ENCODE results near the gene TRAK1. TPM values are rescaled to one million over a fixed set of nuclear protein-coding genes. Genes with fewer than 3 reads are reported as not detected.

TRAK1 gene
- total RNA-seq, 1 donor from 2014 or later, result 58.4 TPM

DNA sequence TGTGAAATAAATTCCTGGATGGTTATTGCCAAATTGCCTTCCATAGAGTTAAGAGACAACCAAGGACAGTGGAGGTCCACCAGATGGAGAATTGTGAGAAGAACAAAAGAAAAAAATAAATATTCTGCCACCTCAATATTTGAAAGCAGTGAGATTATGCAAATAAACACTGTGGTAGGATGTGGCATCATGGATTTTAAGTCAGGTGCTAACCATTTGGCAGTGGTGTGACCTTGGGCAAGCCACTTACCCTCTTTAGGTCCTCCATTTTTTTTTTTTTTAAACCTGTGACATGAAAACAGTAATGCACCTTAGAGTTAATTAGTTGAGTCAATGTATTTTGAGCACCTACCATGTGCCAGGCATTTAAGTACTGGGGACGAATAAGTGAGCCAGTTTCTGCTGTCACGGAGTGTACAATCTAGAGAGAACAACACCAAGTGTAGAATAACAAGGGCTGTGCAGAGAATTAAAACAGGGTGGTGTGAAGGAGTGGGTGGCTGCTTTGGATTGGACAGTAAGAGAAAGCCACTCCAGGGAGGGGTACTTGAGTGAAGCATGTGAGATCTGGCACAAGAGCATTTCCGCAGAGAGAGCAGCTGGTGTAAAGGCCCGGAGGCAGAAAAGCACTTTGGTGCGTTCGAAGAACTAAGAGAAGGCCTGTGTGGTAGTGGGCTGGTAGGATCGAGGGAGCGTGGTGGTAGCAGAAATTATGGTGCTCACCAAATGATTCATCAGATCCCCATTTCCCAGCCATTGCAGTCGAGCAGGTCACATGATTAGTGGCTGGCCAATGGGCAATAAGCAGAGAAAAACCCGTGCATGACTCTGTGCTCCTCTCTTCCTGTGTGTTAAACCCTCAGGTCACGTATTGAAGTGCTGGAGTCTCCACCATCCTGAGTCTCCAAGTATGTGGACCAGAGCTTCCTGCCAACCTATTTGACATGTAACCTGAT is 135.6 kb downstream of the TRAK1 start:
- Mint-ChIP-seq H3K27me3 (no peaks in the 10 kb centered on the region), H3K27ac (no peak overlapping the region), H3K4me1 (no peaks in the 10 kb centered on the region), H3K9me3 (no peaks in the 10 kb centered on the region), H3K4me3 (no peak overlapping the region), H3K36me3 (ENCODE audit: low read depth) (peaks cover 52% of the 10 kb centered on the region)
- ATAC-seq (ENCODE audit: low read depth) (no peak), DNase-seq (no peak)
- intact Hi-C loops (cut with micrococcal nuclease), result no loop called here
- ChIA-PET CTCF (no interaction called here), POLR2A (no interaction called here)
- TF ChIP-seq, protein P1, sequence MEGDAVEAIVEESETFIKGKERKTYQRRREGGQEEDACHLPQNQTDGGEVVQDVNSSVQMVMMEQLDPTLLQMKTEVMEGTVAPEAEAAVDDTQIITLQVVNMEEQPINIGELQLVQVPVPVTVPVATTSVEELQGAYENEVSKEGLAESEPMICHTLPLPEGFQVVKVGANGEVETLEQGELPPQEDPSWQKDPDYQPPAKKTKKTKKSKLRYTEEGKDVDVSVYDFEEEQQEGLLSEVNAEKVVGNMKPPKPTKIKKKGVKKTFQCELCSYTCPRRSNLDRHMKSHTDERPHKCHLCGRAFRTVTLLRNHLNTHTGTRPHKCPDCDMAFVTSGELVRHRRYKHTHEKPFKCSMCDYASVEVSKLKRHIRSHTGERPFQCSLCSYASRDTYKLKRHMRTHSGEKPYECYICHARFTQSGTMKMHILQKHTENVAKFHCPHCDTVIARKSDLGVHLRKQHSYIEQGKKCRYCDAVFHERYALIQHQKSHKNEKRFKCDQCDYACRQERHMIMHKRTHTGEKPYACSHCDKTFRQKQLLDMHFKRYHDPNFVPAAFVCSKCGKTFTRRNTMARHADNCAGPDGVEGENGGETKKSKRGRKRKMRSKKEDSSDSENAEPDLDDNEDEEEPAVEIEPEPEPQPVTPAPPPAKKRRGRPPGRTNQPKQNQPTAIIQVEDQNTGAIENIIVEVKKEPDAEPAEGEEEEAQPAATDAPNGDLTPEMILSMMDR (IDR thresholded peaks at IDR 0.05), result no peak

DNA sequence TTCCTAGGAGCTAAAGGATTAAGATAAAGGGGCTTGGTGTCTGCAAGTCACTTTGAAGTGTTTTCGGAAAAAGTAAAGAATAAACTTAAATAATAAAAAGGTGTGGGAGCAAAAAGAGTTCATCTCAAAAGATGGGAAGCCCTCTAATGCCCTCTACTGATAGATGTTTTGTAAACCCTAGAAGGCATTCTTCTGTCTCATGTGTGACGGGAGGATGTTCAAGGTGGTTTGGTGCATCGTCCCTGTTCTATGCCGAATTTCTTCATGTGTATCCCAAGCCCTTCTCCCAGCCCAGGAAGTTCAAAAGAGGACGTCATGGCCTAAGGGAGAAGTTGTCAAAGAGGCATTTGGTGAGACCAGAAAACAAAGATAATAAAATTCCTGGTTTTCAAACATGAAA is 137.6 kb downstream of the TRAK1 start:
- POLR2A ChIA-PET, result no interaction called here
- CTCF ChIA-PET, result interaction anchor here (1.0 kb wide), 1 partner anchor 324 kb away, joined by 3 read pairs; no protein-coding TSS in a partner anchor
- Mint-ChIP-seq H3K27ac (no peak overlapping the region), H3K4me3 (no peak overlapping the region), H3K4me1 (no peaks in the 10 kb centered on the region), H3K27me3 (no peaks in the 10 kb centered on the region), H3K9me3 (no peaks in the 10 kb centered on the region), H3K36me3 (ENCODE audit: low read depth) (peaks cover 32% of the 10 kb centered on the region)
- intact Hi-C loops (cut with micrococcal nuclease), result no loop called here
- DNase-seq (no peak), ATAC-seq (ENCODE audit: low read depth) (no peak)
- TF ChIP-seq, protein P1 (IDR thresholded peaks at IDR 0.05), result no peak

DNA sequence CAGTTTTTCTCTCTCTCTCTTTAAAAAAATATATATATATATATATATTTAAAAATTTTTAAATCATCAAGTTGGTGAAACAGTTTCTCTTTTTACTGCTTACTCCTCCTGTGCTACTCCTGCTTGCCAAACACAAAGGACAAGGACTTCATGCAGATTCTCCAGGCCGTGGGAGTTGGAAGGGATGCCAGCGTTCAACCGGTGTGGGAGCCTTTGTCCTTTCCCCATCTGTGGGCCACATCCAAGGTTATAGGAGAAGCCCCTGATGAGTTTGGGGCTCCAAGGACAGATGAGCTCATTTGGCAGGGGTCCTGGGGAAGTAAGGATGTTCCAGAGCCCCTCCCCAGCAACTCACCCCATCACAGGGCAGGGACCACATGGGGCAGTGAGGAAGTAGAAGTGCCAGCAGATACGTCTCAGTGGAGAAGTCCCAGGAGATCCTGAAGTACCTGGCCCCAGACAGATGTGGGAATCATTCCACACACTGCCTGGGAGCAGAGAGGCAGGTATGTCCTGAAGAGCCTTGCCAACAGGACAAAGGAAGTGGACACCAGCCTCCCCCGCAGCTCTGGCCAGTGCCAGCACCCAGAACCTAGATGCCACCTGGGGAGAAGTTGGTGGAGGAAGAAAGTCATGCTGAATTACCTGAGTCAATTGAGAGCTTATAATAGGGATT is 138.2 kb downstream of the TRAK1 start:
- TF ChIP-seq, protein P1 (IDR thresholded peaks at IDR 0.05), result no peak
- H3K27ac Mint-ChIP-seq, result no peak overlapping the region
- H3K4me3 Mint-ChIP-seq, result no peak overlapping the region
- no peak for ATAC-seq (ENCODE audit: low read depth)
- peaks cover 25% of the 10 kb centered on the region for H3K36me3 Mint-ChIP-seq (ENCODE audit: low read depth)
- H3K4me1 Mint-ChIP-seq, result no peaks in the 10 kb centered on the region
- intact Hi-C loops (cut with micrococcal nuclease), result no loop called here
- H3K9me3 Mint-ChIP-seq, result no peaks in the 10 kb centered on the region
- ChIA-PET CTCF (interaction anchor here (0.6 to 2.4 kb wide), 6 partner anchors 18 to 323 kb away, joined by 3 to 11 read pairs (median 4); no protein-coding TSS in a partner anchor), POLR2A (no interaction called here)
- DNase-seq, result no peak
- peaks cover 6% of the 10 kb centered on the region for H3K27me3 Mint-ChIP-seq

DNA sequence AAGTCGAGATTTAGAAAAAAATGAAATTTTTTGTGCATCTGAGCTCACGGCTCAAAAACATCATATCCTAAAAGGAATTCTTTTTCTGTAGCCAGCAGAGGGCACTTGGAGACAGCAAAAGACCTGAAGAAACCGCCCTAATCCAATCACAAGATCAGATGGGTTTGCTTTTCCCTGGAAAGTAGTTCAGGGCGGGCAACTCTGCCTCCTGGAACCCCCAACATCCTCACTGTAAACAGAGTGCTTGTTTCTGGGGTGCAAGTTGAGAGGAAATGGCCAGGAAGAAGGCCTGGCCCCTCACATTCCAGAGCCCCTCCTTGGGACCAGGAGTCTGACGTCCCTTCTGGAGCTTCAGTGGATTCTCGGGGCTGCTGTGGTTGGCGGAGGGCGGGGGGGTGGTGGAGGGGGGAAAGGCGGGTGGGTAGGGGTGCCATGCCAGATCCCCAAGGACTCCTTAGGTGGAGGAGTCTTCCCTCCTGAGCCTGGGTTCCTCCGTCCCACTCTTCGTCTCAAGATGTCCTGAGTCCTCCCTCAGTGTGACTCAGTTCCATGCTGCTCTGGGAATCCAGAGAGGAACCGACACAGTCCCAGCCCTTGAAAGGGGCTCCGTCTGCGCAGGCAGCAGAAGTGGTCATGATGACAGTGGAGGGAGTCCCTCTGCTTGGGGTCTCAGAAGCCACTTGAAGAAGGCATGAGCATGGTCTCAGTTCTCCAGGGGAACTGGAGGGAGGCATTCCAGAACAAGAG is 139.0 kb downstream of the TRAK1 start:
- no peak overlapping the region for H3K27ac Mint-ChIP-seq
- no peaks in the 10 kb centered on the region for H3K4me1 Mint-ChIP-seq
- ATAC-seq (ENCODE audit: low read depth) (no peak), DNase-seq (no peak)
- H3K9me3 Mint-ChIP-seq, result peaks cover 2% of the 10 kb centered on the region
- POLR2A ChIA-PET, result no interaction called here
- TF ChIP-seq, protein P1 (IDR thresholded peaks at IDR 0.05), result no peak
- CTCF ChIA-PET, result interaction anchor here (0.6 to 2.4 kb wide), 6 partner anchors 17 to 322 kb away, joined by 3 to 11 read pairs (median 4); no protein-coding TSS in a partner anchor
- intact Hi-C loops (cut with micrococcal nuclease), result loop anchor here (1.0 kb wide), 2 partner anchors 213 to 310 kb away; no protein-coding TSS in a partner anchor
- no peak overlapping the region for H3K4me3 Mint-ChIP-seq
- peaks cover 18% of the 10 kb centered on the region for H3K36me3 Mint-ChIP-seq (ENCODE audit: low read depth)
- peaks cover 13% of the 10 kb centered on the region for H3K27me3 Mint-ChIP-seq
